Progenitor cell of endocrine pancreas (in vitro differentiated cells): Measurements from ENCODE around the gene CRTC3. TPM values are rescaled to one million over a fixed set of nuclear protein-coding genes. Genes with fewer than 3 reads are reported as not detected.

ENCODE experiments used
- DNase-seq: peaks from one replicate; pipeline ENCODE4 v3.0.0; 2021; ENCODE audit warnings: low spot score; ENCODE audit not compliant: unreplicated experiment
- H3K27ac Mint-ChIP-seq: 2 replicates; pipeline ENCODE4 v1.8.0; 2021; ENCODE audit warnings: mild to moderate bottlenecking, moderate library complexity, mixed read lengths
- H3K27me3 Mint-ChIP-seq: 2 replicates; pipeline ENCODE4 v1.8.0; 2021; ENCODE audit warnings: mixed read lengths
- H3K36me3 Mint-ChIP-seq: 2 replicates; pipeline ENCODE4 v1.8.0; 2022; ENCODE audit warnings: mixed read lengths; ENCODE audit not compliant: insufficient read depth
- H3K4me1 Mint-ChIP-seq: 2 replicates; pipeline ENCODE4 v1.8.0; 2021; ENCODE audit warnings: low read depth, mixed read lengths
- H3K4me3 Mint-ChIP-seq: 2 replicates; pipeline ENCODE4 v1.8.0; 2021; ENCODE audit warnings: low read depth, mild to moderate bottlenecking, moderate library complexity, mixed read lengths
- H3K9me3 Mint-ChIP-seq: 2 replicates; pipeline ENCODE4 v1.8.0; 2021; ENCODE audit warnings: low read depth, mixed read lengths
- CTCF ChIP-seq: fragments of 200-600 bp; sonication (generic); IDR thresholded peaks from one replicate; pipeline ENCODE4 v1.5.0; 2021; ENCODE audit warnings: antibody characterized with exemption, mild to moderate bottlenecking; ENCODE audit not compliant: unreplicated experiment
- total RNA-seq: library from RNA; stranded (reverse); gene quantifications from 2 replicates; pipeline ENCODE4 v1.2.1, GENCODE V29; 2021

CRTC3 gene
- total RNA-seq, 1 donor from 2014 or later, result 34.6 TPM

- Mint-ChIP-seq H3K4me1 (peaks cover 22% of the 10 kb centered on the region), H3K9me3 (no peaks in the 10 kb centered on the region), H3K27ac (no peak overlapping the region), H3K27me3 (no peaks in the 10 kb centered on the region), H3K4me3 (no peak overlapping the region), H3K36me3 (peaks cover 5% of the 10 kb centered on the region)
- TF ChIP-seq CTCF, result no peak
- no peak for DNase-seq
Measured at GRCh38 chr15:90559119-90559518, 29.4 kb downstream of the CRTC3 start.

- Mint-ChIP-seq H3K27ac (peak overlapping the region; percentile 22), H3K4me3 (no peak overlapping the region), H3K36me3 (peaks cover 5% of the 10 kb centered on the region), H3K4me1 (peaks cover 24% of the 10 kb centered on the region), H3K9me3 (no peaks in the 10 kb centered on the region), H3K27me3 (no peaks in the 10 kb centered on the region)
- no peak for DNase-seq
- no peak for TF ChIP-seq CTCF
Measured at GRCh38 chr15:90560229-90560776, 30.6 kb downstream of the CRTC3 start.

- Mint-ChIP-seq H3K4me3 (no peak overlapping the region), H3K4me1 (peaks cover 26% of the 10 kb centered on the region), H3K27me3 (no peaks in the 10 kb centered on the region), H3K27ac (no peak overlapping the region), H3K9me3 (no peaks in the 10 kb centered on the region), H3K36me3 (peaks cover 8% of the 10 kb centered on the region)
- TF ChIP-seq CTCF, result no peak
- DNase-seq, result no peak
Measured at GRCh38 chr15:90561344-90562244, 31.9 kb downstream of the CRTC3 start.

- Mint-ChIP-seq H3K36me3 (peaks cover 8% of the 10 kb centered on the region), H3K27me3 (no peaks in the 10 kb centered on the region), H3K4me3 (no peak overlapping the region), H3K4me1 (peaks cover 20% of the 10 kb centered on the region), H3K27ac (no peak overlapping the region), H3K9me3 (no peaks in the 10 kb centered on the region)
- DNase-seq, result no peak
- no peak for TF ChIP-seq CTCF
Measured at GRCh38 chr15:90562669-90563068, 32.9 kb downstream of the CRTC3 start.

GRCh38 chr15:90563463-90563862 lies 33.7 kb downstream of the CRTC3 start:
- Mint-ChIP-seq H3K4me1 (peaks cover 12% of the 10 kb centered on the region), H3K9me3 (no peaks in the 10 kb centered on the region)
- no peak for TF ChIP-seq CTCF

More at GRCh38 chr15:90563463-90563862, 33.7 kb downstream of the CRTC3 start:
- peaks cover 8% of the 10 kb centered on the region for H3K36me3 Mint-ChIP-seq
- no peak overlapping the region for H3K27ac Mint-ChIP-seq
- H3K4me3 Mint-ChIP-seq, result no peak overlapping the region
- no peak for DNase-seq
- no peaks in the 10 kb centered on the region for H3K27me3 Mint-ChIP-seq
